DOHH2 (cell line): ENCODE results near the gene KIZ.

ENCODE experiments used
- EZH2phosphoT487 ChIP-seq: fragments of 200-600 bp; sonication (generic); IDR thresholded peaks from 2 replicates; pipeline ENCODE4 v1.6.1; 2017; ENCODE audit warnings: borderline replicate concordance, mild to moderate bottlenecking, antibody characterized with exemption, low read length, moderate library complexity, mixed read lengths
- TF ChIP-seq, protein P1 (sequence below): fragments of 200-600 bp; sonication (generic); IDR thresholded peaks from one replicate; pipeline ENCODE4 v1.5.1; 2014; ENCODE audit warnings: antibody characterized with exemption, mild to moderate bottlenecking, low read depth, low read length; ENCODE audit not compliant: poor library complexity, severe bottlenecking

GRCh38 chr20:21096321-21097043 lies 29.4 kb upstream of the KIZ start:
- TF ChIP-seq, protein P1, sequence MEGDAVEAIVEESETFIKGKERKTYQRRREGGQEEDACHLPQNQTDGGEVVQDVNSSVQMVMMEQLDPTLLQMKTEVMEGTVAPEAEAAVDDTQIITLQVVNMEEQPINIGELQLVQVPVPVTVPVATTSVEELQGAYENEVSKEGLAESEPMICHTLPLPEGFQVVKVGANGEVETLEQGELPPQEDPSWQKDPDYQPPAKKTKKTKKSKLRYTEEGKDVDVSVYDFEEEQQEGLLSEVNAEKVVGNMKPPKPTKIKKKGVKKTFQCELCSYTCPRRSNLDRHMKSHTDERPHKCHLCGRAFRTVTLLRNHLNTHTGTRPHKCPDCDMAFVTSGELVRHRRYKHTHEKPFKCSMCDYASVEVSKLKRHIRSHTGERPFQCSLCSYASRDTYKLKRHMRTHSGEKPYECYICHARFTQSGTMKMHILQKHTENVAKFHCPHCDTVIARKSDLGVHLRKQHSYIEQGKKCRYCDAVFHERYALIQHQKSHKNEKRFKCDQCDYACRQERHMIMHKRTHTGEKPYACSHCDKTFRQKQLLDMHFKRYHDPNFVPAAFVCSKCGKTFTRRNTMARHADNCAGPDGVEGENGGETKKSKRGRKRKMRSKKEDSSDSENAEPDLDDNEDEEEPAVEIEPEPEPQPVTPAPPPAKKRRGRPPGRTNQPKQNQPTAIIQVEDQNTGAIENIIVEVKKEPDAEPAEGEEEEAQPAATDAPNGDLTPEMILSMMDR: no peak
- TF ChIP-seq EZH2phosphoT487: no peak
